ENCODE data around the gene YWHAE.

- TF ChIP-seq CTCF (IDR thresholded peaks at IDR 0.05), result no peak
- no peak for TF ChIP-seq POLR2A (IDR thresholded peaks at IDR 0.05)
Observed at GRCh38 chr17:1379930-1380313, 20.1 kb downstream of the YWHAE start.
